H1 (cell line): ENCODE data around the gene KAT8. TPM values are rescaled to one million over a fixed set of nuclear protein-coding genes. Genes with fewer than 3 reads are reported as not detected.

Experiments
- CHD7 ChIP-seq: fragments of 300-600 bp; sonication (generic); IDR thresholded peaks from 2 replicates; pipeline ENCODE4 v1.7.1; 2012; ENCODE audit warnings: low read length, moderate library complexity, mild to moderate bottlenecking, inconsistent platforms; ENCODE audit not compliant: insufficient replicate concordance
- SP1 ChIP-seq: IDR thresholded peaks from 2 replicates; pipeline ENCODE4 v1.6.1; 2011; ENCODE audit warnings: low read depth, low read length
- polyA plus RNA-seq, 7 experiments: library from polyadenylated mRNA; depleted of rRNA in 3 of 7; stranded (reverse) in 5 of 7; unstranded in 2 of 7; fragments of >200 nt in 5 of 7; fragments of 200-250 nt in 2 of 7; gene quantifications; 1 replicate in 5 of 7; 2 replicates in 1 of 7; 4 replicates in 1 of 7; pipeline versions ENCODE4 v1.2.1 to v1.2.3, GENCODE V29; 2011 to 2013; ENCODE audit warnings: missing spikeins in 2 of 7, mixed read lengths in 2 of 7
- total RNA-seq: library from RNA; stranded (reverse); fragmentation: NEBNext Ultra II Directional; extraction: Animal tissue kit (Norgen Biotek cat#: 25700); gene quantifications from 2 replicates; pipeline ENCODE4 v1.2.1, GENCODE V29; 2021

KAT8 gene
- total and polyA plus RNA-seq, 2 of the 8 experiments (the other 6 are each of a cell fraction or from before 2014, with no cell fraction given), result 52.6 to 61.6 TPM

GRCh38 chr16:31149332-31149731 is 31.9 kb downstream of the KAT8 start (continued):
- TF ChIP-seq CHD7 (no peak), SP1 (no peak)
